K562 (cell line): ENCODE measurements around the gene CRYGC. TPM values are rescaled to one million over a fixed set of nuclear protein-coding genes. Genes with fewer than 3 reads are reported as not detected.

Source experiments
- ATAC-seq: fragments of 200-7000 bp; cut with Tn5 transposase; 3 replicates; pipeline ENCODE4 v1.9.1; 2020; ENCODE audit warnings: moderate library complexity
- BruUV-seq: library from RNA; stranded (reverse); fragments of 400-500 nt; replicated peaks from 2 replicates; lab custom pipeline; 2021; lab: Mats Ljungman, UMichigan
- CTCF ChIA-PET: fragments of 300-600 bp; formaldehyde crosslinking; extraction: SDS; loops from one replicate; lab custom pipeline; 2021; ENCODE audit warnings: low intra/inter-chr PET ratio; lab: Yijun Ruan, JAX
- POLR2A ChIA-PET: fragments of 300-600, 350-650 bp; sonication (Branson Sonifier 250); formaldehyde crosslinking; extraction: SDS; loops from one replicate; lab custom pipeline; 2021; ENCODE audit warnings: antibody characterized with exemption, inconsistent platforms; lab: Yijun Ruan, JAX
- DNase-seq, 4 experiments: peaks; one replicate each; pipeline versions ENCODE4 v3.0.0 to v3.0.0-alpha.2; 2011 to 2018; ENCODE audit warnings: low spot score in 3 of 4, mixed read lengths in 3 of 4; ENCODE audit errors: extremely low read depth in 1 of 4
- FAIRE-seq: peaks from 2 replicates; lab custom pipeline; 2011; peaks lifted over from hg19 to GRCh38; lab: Jason Lieb, UNC
- H2AFZ ChIP-seq: 2 replicates; pipeline ENCODE4 v1.6.0; 2011; ENCODE audit warnings: low read depth, low read length, control low read depth, inconsistent platforms
- H3K27ac ChIP-seq: fragments of 200-600 bp; 3 replicates; pipeline ENCODE4 v1.8.0; 2011; ENCODE audit warnings: low read depth, mild to moderate bottlenecking, control low read depth, inconsistent platforms, low read length, moderate library complexity, mixed read lengths; ENCODE audit errors: extremely low read depth
- H3K27me3 ChIP-seq, 2 experiments: fragments of 300-600 bp in 1 of 2; 2 replicates in 1 of 2; 3 replicates in 1 of 2; pipeline versions ENCODE4 v1.6.0 to v1.8.0; 2011; ENCODE audit warnings: inconsistent platforms in 2 of 2, low read length in 2 of 2, mild to moderate bottlenecking in 1 of 2, mixed read lengths in 1 of 2, moderate library complexity in 1 of 2; ENCODE audit not compliant: control insufficient read depth in 2 of 2, insufficient read depth in 2 of 2
- H3K36me3 ChIP-seq: fragments of 300-600 bp; 3 replicates; pipeline ENCODE4 v1.8.0; 2011; ENCODE audit warnings: mild to moderate bottlenecking, low read length, inconsistent platforms; ENCODE audit not compliant: control insufficient read depth, insufficient read depth
- H3K4me1 ChIP-seq, 2 experiments: fragments of 200-600 bp in 1 of 2; replicated peaks in 1 of 2; 2 replicates in 1 of 2; 3 replicates in 1 of 2; pipeline versions ENCODE4 v1.5.1 to v1.8.0; 2011; ENCODE audit warnings: inconsistent platforms in 2 of 2, low read length in 2 of 2, mild to moderate bottlenecking in 1 of 2, mixed read lengths in 1 of 2, moderate library complexity in 1 of 2; ENCODE audit not compliant: control insufficient read depth in 2 of 2, insufficient read depth in 2 of 2
- H3K4me2 ChIP-seq: 2 replicates; pipeline ENCODE4 v1.6.1; 2011; ENCODE audit warnings: low read length, control low read depth, inconsistent platforms, mixed read lengths; ENCODE audit not compliant: insufficient read depth
- H3K4me3 ChIP-seq: fragments of 200-600 bp; sonication (generic), shearing (Covaris generic); 2 replicates; pipeline ENCODE4 v1.5.1; 2016; ENCODE audit warnings: control low read depth, inconsistent platforms
- H3K79me2 ChIP-seq: fragments of 200-600 bp; 3 replicates; pipeline ENCODE4 v1.8.0; 2011; ENCODE audit warnings: low read length, inconsistent platforms; ENCODE audit not compliant: control insufficient read depth, insufficient read depth
- H3K9ac ChIP-seq, 2 experiments: 2 replicates each; pipeline versions ENCODE4 v1.6.0 to v1.6.1; 2011; ENCODE audit warnings: low read depth in 2 of 2, low read length in 2 of 2, control low read depth in 1 of 2, inconsistent platforms in 1 of 2, mild to moderate bottlenecking in 1 of 2, mixed read lengths in 1 of 2; ENCODE audit not compliant: insufficient read depth in 1 of 2
- H3K9me1 ChIP-seq: one replicate; pipeline ENCODE4 v1.6.0; 2011; ENCODE audit warnings: inconsistent platforms, mild to moderate bottlenecking, low read length, moderate library complexity; ENCODE audit not compliant: control insufficient read depth, insufficient read depth
- H3K9me3 ChIP-seq: replicated peaks from 2 replicates; pipeline ENCODE4 v1.5.1; 2011; ENCODE audit warnings: low read depth, low read length, inconsistent platforms; ENCODE audit not compliant: control insufficient read depth, insufficient read depth
- H4K20me1 ChIP-seq: replicated peaks from 2 replicates; pipeline ENCODE4 v1.6.1; 2011; ENCODE audit warnings: low read length, inconsistent platforms, mixed read lengths; ENCODE audit not compliant: control insufficient read depth, insufficient read depth
- C11orf30 ChIP-seq: fragments of 450-650 bp; IDR thresholded peaks from 2 replicates; pipeline ENCODE4 v1.6.1; 2016; ENCODE audit warnings: low read depth, mild to moderate bottlenecking
- POLR2B ChIP-seq: fragments of 450-650 bp; IDR thresholded peaks from 2 replicates; pipeline ENCODE4 v1.6.1; 2018; ENCODE audit warnings: low read depth; ENCODE audit not compliant: partially characterized antibody
- VEZF1 ChIP-seq: fragments of 200-800 bp; sonication (Bioruptor generic); IDR thresholded peaks from 2 replicates; pipeline ENCODE4 v1.6.1; 2017; ENCODE audit warnings: missing genetic modification characterization, missing compliant biosample characterization
- ZNF316 ChIP-seq: fragments of 450-650 bp; IDR thresholded peaks from 2 replicates; pipeline ENCODE4 v1.6.1; 2016
- WGBS: fragments of 100-300 bp; shearing (Covaris generic); methylation state at CpG from one replicate; pipeline ENCODE4 v1.1.6; 2016; ENCODE audit warnings: low coverage, mixed read lengths; ENCODE audit not compliant: insufficient coverage; ENCODE audit errors: missing lambda C conversion rate; 5-methylcytosine and 5-hydroxymethylcytosine counted together
- in situ Hi-C: fragments of 300-500 bp; cut with MboI; formaldehyde crosslinking; loops from 4 replicates; pipeline ENCODE4 v1.15.0; 2018; ENCODE audit warnings: inconsistent platforms, mixed read lengths
- intact Hi-C: fragments of 100-400 bp; cut with micrococcal nuclease; formaldehyde crosslinking; loops from 2 replicates; pipeline ENCODE4 v1.14.2; 2022
- polyA plus RNA-seq, 8 experiments: library from polyadenylated mRNA; depleted of rRNA in 4 of 8; stranded (reverse) in 5 of 8; unstranded in 3 of 8; fragments of >200 nt; fragmentation: Nextera tagmentation in 2 of 8; fragmentation: Illumina TruSeq in 1 of 8; extraction: Ambion mirVana in 2 of 8; extraction: Trizol in 1 of 8; gene quantifications; 2 replicates each; pipeline versions ENCODE4 v1.2.1 to v1.2.3, GENCODE V29; 2011 to 2014; ENCODE audit warnings: inconsistent platforms in 1 of 8, missing spikeins in 1 of 8
- total RNA-seq, 7 experiments: library from RNA; depleted of rRNA in 6 of 7; stranded (reverse); fragments of >200 nt in 6 of 7; fragmentation: Illumina TruSeq in 2 of 7; extraction: Trizol in 2 of 7; gene quantifications; 2 replicates each; pipeline versions ENCODE4 v1.2.1 to v1.2.3, GENCODE V29; 2011 to 2021; ENCODE audit warnings: low replicate concordance in 1 of 7

The CRYGC gene
- total and polyA plus RNA-seq, 9 of the 15 experiments (the other 6 are each of a cell fraction or from before 2014, with no cell fraction given), result not detected

GRCh38 chr2:208172125-208172524, 42.5 kb upstream of the CRYGC start (continued):
- no peak for TF ChIP-seq POLR2B

GRCh38 chr2:208164951-208165755, 35.5 kb upstream of the CRYGC start:
- no peak overlapping the region for H3K4me2 ChIP-seq
- no peaks in the 10 kb centered on the region for H3K9me3 ChIP-seq
- peak; percentile 38; the same call in 1 of the 2 replicates for TF ChIP-seq C11orf30
- no peak for TF ChIP-seq VEZF1 (CRISPR knock-in tag)
- TF ChIP-seq ZNF316, result peak; percentile 56
- TF ChIP-seq, all 486 proteins: peak for 2
- H4K20me1 ChIP-seq, result no peaks in the 10 kb centered on the region
- BruUV-seq, result no TSS peak
- POLR2A ChIA-PET, result interaction anchor here (0.6 kb wide), 2 partner anchors 19 to 179 kb away, joined by 3 read pairs; partner anchors contain the start of gene CRYGB
- no peaks in the 10 kb centered on the region; a peak in 1 of 5 replicates for H3K4me1 ChIP-seq
- no peak overlapping the region for H3K27ac ChIP-seq
- no peak overlapping the region for H3K4me3 ChIP-seq
- DNase-seq, result no peak
- no peak for FAIRE-seq
- intact Hi-C loops, result no loop called here
- no peaks in the 10 kb centered on the region for H3K27me3 ChIP-seq
- no peaks in the 10 kb centered on the region for H3K9me1 ChIP-seq
- WGBS, result 0% methylated on average over 1 of the region's 2 CpGs
- peak overlapping the region; percentile 50; the same call in 1 of the 2 replicates for H2AFZ ChIP-seq
- no peaks in the 10 kb centered on the region for H3K36me3 ChIP-seq
- in situ Hi-C loops, result no loop called here
- no peaks in the 10 kb centered on the region for H3K79me2 ChIP-seq
- CTCF ChIA-PET, result no interaction called here
- ATAC-seq, result no peak
- no peak overlapping the region for H3K9ac ChIP-seq
